Activated CD8-positive, alpha-beta T cell treated with anti-CD3 and anti-CD28 coated beads for 36 hours (primary cell): ENCODE measurements around the gene DPM2. TPM values are rescaled to one million over a fixed set of nuclear protein-coding genes. Genes with fewer than 3 reads are reported as not detected.
A peak's percentile ranks its signal among the peaks of the same experiment; 100 is the strongest.

Experiments used
- ATAC-seq: fragments of 200-7000 bp; cut with Tn5 transposase; one replicate; pipeline ENCODE4 v1.10.0; 2021; ENCODE audit warnings: mild to moderate bottlenecking, moderate library complexity
- CTCF ChIA-PET: fragments of 350-600 bp; sonication (Branson Sonifier 250); formaldehyde crosslinking; loops from one replicate; lab custom pipeline; 2021; ENCODE audit warnings: antibody characterized with exemption; lab: Charles Lee
- POLR2A ChIA-PET: fragments of 350-600 bp; sonication (Branson Sonifier 250); formaldehyde crosslinking; loops from one replicate; lab custom pipeline; 2021; ENCODE audit warnings: antibody characterized with exemption; lab: Charles Lee
- DNase-seq: peaks from one replicate; pipeline ENCODE4 v3.0.0-alpha.2; 2020
- H3K27ac Mint-ChIP-seq: one replicate; pipeline ENCODE4 v1.8.0; 2021; ENCODE audit warnings: mild to moderate bottlenecking, mixed read lengths
- H3K27me3 Mint-ChIP-seq: one replicate; pipeline ENCODE4 v1.8.0; 2021; ENCODE audit warnings: mixed read lengths
- H3K36me3 Mint-ChIP-seq: one replicate; pipeline ENCODE4 v1.8.0; 2021; ENCODE audit warnings: low read depth, mixed read lengths
- H3K4me1 Mint-ChIP-seq: one replicate; pipeline ENCODE4 v1.8.0; 2021; ENCODE audit warnings: low read depth, mixed read lengths
- H3K4me3 Mint-ChIP-seq: one replicate; pipeline ENCODE4 v1.8.0; 2021; ENCODE audit warnings: mild to moderate bottlenecking, moderate library complexity, mixed read lengths
- H3K9me3 Mint-ChIP-seq: one replicate; pipeline ENCODE4 v1.8.0; 2021; ENCODE audit warnings: mixed read lengths
- intact Hi-C: fragments of 100-400 bp; cut with micrococcal nuclease; formaldehyde crosslinking; loops from one replicate; pipeline ENCODE4 v1.10.0; 2022
- total RNA-seq, 2 experiments: library from RNA; stranded (reverse); gene quantifications; one replicate each; pipeline ENCODE4 v1.2.3, GENCODE V29; 2021
- TF ChIP-seq, protein P1 (sequence below): fragments of 200-600 bp; IDR thresholded peaks from one replicate; pipeline ENCODE4 v1.8.0; 2022; ENCODE audit warnings: antibody characterized with exemption, mild to moderate bottlenecking

The DPM2 gene
- total RNA-seq, 2 experiments from 2014 or later, result 41.3 to 43.9 TPM

DNA sequence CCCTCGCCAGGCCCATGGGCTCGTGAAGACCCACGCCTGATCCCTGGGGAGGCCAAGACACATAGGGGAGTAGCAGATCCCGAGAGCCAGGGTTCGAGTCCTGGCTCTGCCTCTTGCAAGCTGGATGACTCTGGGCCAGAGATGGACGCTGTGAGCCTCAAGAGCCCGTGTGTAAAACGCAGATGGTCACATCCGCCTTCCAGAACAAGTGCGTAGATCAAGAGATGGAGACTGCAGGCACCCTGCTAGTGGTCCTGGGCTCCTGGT is 29.1 kb downstream of the DPM2 start:
- intact Hi-C loops, result no loop called here
- POLR2A ChIA-PET, result no interaction called here
- peaks cover 60% of the 10 kb centered on the region for H3K4me1 Mint-ChIP-seq
- no peak overlapping the region for H3K27ac Mint-ChIP-seq
- TF ChIP-seq, protein P1, sequence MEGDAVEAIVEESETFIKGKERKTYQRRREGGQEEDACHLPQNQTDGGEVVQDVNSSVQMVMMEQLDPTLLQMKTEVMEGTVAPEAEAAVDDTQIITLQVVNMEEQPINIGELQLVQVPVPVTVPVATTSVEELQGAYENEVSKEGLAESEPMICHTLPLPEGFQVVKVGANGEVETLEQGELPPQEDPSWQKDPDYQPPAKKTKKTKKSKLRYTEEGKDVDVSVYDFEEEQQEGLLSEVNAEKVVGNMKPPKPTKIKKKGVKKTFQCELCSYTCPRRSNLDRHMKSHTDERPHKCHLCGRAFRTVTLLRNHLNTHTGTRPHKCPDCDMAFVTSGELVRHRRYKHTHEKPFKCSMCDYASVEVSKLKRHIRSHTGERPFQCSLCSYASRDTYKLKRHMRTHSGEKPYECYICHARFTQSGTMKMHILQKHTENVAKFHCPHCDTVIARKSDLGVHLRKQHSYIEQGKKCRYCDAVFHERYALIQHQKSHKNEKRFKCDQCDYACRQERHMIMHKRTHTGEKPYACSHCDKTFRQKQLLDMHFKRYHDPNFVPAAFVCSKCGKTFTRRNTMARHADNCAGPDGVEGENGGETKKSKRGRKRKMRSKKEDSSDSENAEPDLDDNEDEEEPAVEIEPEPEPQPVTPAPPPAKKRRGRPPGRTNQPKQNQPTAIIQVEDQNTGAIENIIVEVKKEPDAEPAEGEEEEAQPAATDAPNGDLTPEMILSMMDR, result no peak
- DNase-seq, result no peak
- no peak for ATAC-seq
- no peaks in the 10 kb centered on the region for H3K9me3 Mint-ChIP-seq
- CTCF ChIA-PET, result interaction anchor here (1.0 kb wide), 1 partner anchor 13 kb away, joined by 3 read pairs; no protein-coding TSS in a partner anchor
- no peaks in the 10 kb centered on the region for H3K27me3 Mint-ChIP-seq
- H3K4me3 Mint-ChIP-seq, result no peak overlapping the region
- H3K36me3 Mint-ChIP-seq, result peaks cover 35% of the 10 kb centered on the region

DNA sequence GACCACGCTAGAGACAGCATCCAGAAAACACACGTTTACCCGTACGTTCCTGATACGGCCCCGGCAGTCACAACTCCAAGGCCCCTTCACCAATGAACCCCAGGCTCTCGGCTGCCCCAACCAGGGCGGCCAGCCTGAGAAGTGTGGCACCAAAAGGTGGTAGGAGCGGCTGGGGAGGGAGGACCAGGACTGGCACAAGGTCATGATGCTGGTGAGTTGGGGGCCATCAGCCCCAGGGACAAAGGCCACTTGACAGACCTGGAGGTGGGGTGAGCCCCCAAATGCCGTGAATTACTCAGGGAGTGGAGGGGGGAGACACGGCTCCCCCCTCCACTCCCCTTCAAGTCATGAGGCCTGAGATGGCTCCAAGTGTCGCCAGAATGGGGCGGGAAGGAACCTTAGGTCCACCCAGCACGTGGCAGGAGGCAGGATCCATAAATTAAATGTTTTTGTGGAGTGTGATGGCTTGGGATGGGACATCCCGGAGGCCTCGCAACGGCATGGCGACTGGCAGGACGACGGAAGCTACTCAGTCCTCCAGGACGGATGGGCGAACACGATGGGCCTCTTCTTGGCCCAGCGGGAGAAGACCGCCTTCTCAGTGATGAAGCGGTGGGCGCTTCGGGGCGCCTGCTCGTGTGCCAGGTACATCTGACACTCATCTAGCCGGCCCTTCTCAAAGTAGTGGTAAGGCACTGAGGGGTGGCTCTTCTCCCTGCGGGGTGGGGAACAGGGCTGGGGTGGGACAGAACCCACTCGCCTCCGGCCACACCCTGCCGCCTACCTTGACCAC is 29.6 kb downstream of the DPM2 start:
- no peak for ATAC-seq
- Mint-ChIP-seq H3K36me3 (peaks cover 33% of the 10 kb centered on the region), H3K27ac (peak overlapping the region; percentile 68), H3K27me3 (no peaks in the 10 kb centered on the region), H3K4me1 (peaks cover 64% of the 10 kb centered on the region), H3K4me3 (no peak overlapping the region), H3K9me3 (no peaks in the 10 kb centered on the region)
- POLR2A ChIA-PET, result interaction anchor here (1.0 to 4.9 kb wide), 2 partner anchors 9 to 14 kb away, joined by 6 to 57 read pairs; partner anchors contain the start of gene ST6GALNAC4
- intact Hi-C loops, result no loop called here
- DNase-seq, result no peak
- TF ChIP-seq, protein P1, result no peak
- CTCF ChIA-PET, result interaction anchor here (1.0 to 2.0 kb wide), 2 partner anchors 9 to 13 kb away, joined by 3 to 9 read pairs; partner anchors contain the start of gene ST6GALNAC4

DNA sequence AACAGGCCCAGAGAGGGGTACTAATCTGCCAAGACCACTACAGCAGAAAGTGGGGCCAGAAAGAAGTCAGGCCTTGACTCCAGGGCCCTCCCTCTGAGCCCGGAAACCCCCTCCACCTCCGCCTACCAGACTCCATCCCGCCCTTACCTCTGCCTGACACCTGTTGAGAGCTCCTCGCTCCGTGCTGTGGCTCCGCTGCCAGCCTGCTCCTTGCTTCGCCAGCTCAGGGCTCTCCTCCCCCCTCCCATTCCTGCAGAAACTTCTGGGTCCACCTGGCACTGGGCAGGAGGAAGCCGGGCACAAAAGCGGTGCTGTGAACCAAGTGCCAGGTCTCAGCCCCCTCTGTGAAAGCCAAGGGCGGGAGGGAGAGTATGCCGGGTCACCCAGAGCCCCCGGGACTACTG is 31.9 kb downstream of the DPM2 start:
- TF ChIP-seq, protein P1, result no peak
- ATAC-seq (peak; percentile 38), DNase-seq (peak; percentile 79)
- intact Hi-C loops, result no loop called here
- ChIA-PET POLR2A (interaction anchor here (0.8 to 4.9 kb wide), 3 partner anchors 11 to 121 kb away, joined by 5 to 57 read pairs (median 5); partner anchors contain the start of genes CDK9 and ST6GALNAC4), CTCF (interaction anchor here (1.0 to 2.0 kb wide), 5 partner anchors 11 to 171 kb away, joined by 3 to 9 read pairs (median 3); partner anchors contain the start of genes ST6GALNAC4 and TOR2A)
- Mint-ChIP-seq H3K9me3 (no peaks in the 10 kb centered on the region), H3K36me3 (peaks cover 18% of the 10 kb centered on the region), H3K27me3 (no peaks in the 10 kb centered on the region), H3K4me1 (peaks cover 53% of the 10 kb centered on the region), H3K4me3 (peak overlapping the region; percentile 83), H3K27ac (peak overlapping the region; percentile 96)

DNA sequence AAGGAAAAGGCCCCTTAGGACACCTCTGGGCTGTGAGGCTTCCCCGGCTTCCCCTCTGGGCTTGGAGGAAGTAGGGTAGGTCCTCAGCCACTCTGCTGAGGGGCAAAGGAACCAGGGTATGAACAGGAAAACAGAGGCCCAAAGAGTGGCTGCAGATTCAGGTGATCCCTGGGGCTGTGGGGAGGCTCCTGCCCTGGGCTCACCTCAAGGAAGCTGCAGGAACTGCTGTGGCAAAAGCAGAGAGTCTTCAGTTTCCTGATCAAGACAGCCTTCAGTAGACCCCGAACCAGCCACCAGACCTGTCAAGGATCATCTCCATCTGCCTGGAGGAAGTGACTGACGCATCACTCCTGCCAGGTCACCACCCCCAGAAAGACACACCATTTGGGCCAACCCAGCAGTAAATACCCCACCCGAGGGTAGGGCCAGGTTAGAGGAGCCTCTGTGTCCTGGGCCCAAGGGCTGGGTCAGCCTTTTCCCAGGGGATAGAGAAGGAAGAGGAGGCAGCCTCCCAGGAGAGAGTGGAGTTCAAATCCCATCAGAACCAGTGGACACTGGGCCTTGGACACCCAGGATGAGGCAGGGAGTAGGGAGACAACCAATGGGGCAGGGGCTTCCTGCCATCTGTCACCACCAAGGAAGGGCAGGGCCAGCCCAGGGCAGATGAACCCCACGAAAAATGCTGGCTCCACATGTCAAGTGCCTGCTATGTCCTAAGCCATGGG is 32.5 kb downstream of the DPM2 start:
- peak; percentile 77 for DNase-seq
- TF ChIP-seq, protein P1, result no peak
- peak; percentile 64 for ATAC-seq
- intact Hi-C loops, result no loop called here
- Mint-ChIP-seq H3K27ac (peak overlapping the region; percentile 96), H3K36me3 (peaks cover 16% of the 10 kb centered on the region), H3K4me3 (peak overlapping the region; percentile 83), H3K4me1 (peaks cover 50% of the 10 kb centered on the region), H3K27me3 (no peaks in the 10 kb centered on the region), H3K9me3 (no peaks in the 10 kb centered on the region)
- CTCF ChIA-PET, result interaction anchor here (1.0 to 2.9 kb wide), 6 partner anchors 12 to 170 kb away, joined by 3 to 12 read pairs (median 3); partner anchors contain the start of genes ST6GALNAC4 and TOR2A
- POLR2A ChIA-PET, result interaction anchor here (0.6 to 4.9 kb wide), 7 partner anchors 10 to 175 kb away, joined by 3 to 57 read pairs (median 5); partner anchors contain the start of genes CDK9 and ST6GALNAC4
